ENCODE data around the gene NOD2. TPM values are rescaled to one million over a fixed set of nuclear protein-coding genes. Genes with fewer than 3 reads are reported as not detected.

NOD2 gene
- total and polyA plus RNA-seq, 2 experiments from 2014 or later, result 0.05 TPM; not detected in 1

DNA sequence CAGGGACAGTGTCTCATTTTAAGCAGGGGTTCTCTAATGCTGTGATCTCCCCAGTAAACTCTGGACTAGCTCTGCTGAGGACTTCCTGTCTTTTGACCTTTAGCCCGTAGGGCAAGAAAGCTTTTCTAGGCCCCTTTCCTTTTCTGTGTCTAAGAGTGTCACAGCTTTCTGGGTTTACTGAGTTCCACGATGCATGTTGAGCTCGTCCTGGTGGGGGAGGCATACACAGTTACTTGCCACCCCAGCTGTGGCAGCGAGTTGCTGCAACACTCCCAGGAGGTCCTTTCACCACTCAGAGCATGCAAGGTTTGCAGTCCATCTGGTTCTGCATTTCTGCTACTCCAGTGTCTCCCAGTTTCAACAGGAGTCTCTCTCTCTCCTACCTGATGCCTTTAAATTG is 23.7 kb downstream of the NOD2 start:
- H3K9me3 ChIP-seq (ENCODE audit: low read depth), result no peaks in the 10 kb centered on the region
- H3K4me1 ChIP-seq (ENCODE audit: low read depth), result peaks cover 4% of the 10 kb centered on the region
- H3K27me3 ChIP-seq, result no peaks in the 10 kb centered on the region
- no peak for DNase-seq (ENCODE audit: low read depth in 1 of 2, low spot score in 1 of 2)
- no peak overlapping the region for H3K27ac ChIP-seq
- H3K36me3 ChIP-seq, result no peaks in the 10 kb centered on the region
- TF ChIP-seq, protein P1, sequence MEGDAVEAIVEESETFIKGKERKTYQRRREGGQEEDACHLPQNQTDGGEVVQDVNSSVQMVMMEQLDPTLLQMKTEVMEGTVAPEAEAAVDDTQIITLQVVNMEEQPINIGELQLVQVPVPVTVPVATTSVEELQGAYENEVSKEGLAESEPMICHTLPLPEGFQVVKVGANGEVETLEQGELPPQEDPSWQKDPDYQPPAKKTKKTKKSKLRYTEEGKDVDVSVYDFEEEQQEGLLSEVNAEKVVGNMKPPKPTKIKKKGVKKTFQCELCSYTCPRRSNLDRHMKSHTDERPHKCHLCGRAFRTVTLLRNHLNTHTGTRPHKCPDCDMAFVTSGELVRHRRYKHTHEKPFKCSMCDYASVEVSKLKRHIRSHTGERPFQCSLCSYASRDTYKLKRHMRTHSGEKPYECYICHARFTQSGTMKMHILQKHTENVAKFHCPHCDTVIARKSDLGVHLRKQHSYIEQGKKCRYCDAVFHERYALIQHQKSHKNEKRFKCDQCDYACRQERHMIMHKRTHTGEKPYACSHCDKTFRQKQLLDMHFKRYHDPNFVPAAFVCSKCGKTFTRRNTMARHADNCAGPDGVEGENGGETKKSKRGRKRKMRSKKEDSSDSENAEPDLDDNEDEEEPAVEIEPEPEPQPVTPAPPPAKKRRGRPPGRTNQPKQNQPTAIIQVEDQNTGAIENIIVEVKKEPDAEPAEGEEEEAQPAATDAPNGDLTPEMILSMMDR (IDR thresholded peaks at IDR 0.05; ENCODE audit: low read depth, low read length), result no peak
- no peak overlapping the region for H3K4me3 ChIP-seq

DNA sequence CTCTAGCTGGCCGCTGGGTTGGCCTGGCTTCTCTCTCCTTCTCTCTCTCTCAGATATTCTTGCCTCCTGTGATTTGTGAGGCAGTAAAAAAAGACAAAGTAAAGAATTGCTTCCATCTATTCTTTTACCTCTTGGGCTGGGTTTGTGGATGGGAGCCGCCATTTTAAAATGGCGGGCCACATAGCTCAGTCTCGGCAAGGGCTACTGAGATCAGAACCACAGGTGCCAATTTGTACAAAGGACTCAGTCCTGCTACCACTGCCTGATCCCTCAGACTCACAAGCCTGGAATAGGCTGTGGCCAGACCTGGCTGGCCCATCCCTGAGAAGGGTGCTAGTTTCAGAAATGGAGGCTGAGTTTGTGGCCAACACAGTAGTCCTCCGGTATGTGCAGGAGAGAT is 24.1 kb downstream of the NOD2 start:
- H3K27ac ChIP-seq, result no peak overlapping the region
- no peaks in the 10 kb centered on the region for H3K9me3 ChIP-seq (ENCODE audit: low read depth)
- H3K4me1 ChIP-seq (ENCODE audit: low read depth), result peaks cover 4% of the 10 kb centered on the region
- TF ChIP-seq, protein P1 (IDR thresholded peaks at IDR 0.05; ENCODE audit: low read depth, low read length), result no peak
- H3K36me3 ChIP-seq, result no peaks in the 10 kb centered on the region
- H3K27me3 ChIP-seq, result no peaks in the 10 kb centered on the region
- no peak overlapping the region for H3K4me3 ChIP-seq
- DNase-seq (ENCODE audit: low read depth in 1 of 2, low spot score in 1 of 2), result no peak

DNA sequence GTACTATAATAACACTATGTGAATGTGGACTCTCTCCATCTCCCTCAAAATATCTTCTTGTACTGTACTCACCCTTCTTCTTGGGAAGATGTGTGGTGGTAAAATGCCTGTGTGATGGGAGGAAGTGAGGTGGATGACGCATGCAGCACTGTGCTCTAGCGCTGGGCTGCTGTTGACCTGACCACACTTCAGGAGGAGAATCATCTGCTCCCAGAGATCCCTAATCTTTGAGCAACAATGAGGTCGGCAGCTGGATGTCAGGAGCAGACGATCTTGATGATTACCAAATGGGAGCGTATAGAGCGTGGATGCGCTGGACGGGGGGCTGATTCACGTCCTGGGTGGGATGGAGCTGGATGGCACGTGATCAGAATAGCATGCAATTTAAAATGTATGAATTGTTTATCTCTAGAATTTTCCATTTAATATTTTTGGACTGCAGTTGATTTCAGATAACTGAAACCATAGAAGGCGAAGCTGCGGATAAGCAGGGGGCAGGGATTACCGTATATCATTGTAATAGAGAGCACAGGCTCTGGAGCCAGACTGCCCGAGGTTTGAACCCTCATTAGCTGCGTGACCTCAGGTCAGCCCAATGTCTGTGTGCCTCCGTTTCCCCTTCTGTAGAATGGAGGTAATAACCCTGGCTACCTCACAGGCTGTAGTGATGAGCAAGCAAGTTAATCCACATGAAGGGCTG is 24.8 kb downstream of the NOD2 start:
- peaks cover 4% of the 10 kb centered on the region for H3K4me1 ChIP-seq (ENCODE audit: low read depth)
- H3K27ac ChIP-seq, result no peak overlapping the region
- DNase-seq (ENCODE audit: low read depth in 1 of 2, low spot score in 1 of 2), result peak in 1 of 2 donors; percentile 85
- H3K27me3 ChIP-seq, result no peaks in the 10 kb centered on the region
- H3K4me3 ChIP-seq, result no peak overlapping the region
- TF ChIP-seq, protein P1 (IDR thresholded peaks at IDR 0.05; ENCODE audit: low read depth, low read length), result no peak
- no peaks in the 10 kb centered on the region for H3K9me3 ChIP-seq (ENCODE audit: low read depth)
- no peaks in the 10 kb centered on the region for H3K36me3 ChIP-seq

DNA sequence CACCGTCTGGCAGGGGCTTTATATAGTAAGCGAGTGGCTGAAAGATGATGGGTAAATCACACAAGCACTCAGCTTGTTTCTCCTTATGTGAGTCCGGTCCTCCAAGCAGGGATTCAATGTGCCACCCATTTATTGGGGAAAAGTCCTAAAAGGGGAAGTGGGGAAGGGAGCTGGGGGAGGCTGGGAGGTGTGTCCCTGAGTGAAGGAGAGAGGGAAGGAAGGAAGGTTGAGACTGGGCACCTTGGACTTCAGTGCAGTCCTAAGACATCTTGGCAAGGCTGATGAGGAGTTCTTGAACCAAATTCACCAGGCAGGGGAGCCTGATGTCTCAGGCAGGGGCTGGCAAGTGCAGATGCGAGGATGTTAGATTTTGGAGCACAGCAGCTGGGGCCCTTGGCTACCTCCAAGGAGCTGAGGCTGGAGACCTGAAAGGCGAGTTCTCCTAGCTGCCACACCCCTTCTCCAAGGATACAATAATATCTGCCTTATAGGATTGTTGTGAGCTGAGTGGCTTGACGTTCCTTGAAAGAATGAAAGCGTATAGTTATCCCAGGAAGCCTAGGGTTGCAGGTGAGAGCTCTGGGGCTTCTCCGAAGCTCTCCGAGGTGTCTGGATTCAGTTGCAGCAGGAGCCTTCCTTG is 25.5 kb downstream of the NOD2 start:
- Histone ChIP-seq H3K4me1 (ENCODE audit: low read depth) (peaks cover 4% of the 10 kb centered on the region), H3K27ac (no peak overlapping the region), H3K9me3 (ENCODE audit: low read depth) (no peaks in the 10 kb centered on the region), H3K27me3 (no peaks in the 10 kb centered on the region), H3K4me3 (no peak overlapping the region), H3K36me3 (no peaks in the 10 kb centered on the region)
- TF ChIP-seq, protein P1 (IDR thresholded peaks at IDR 0.05; ENCODE audit: low read depth, low read length), result no peak
- DNase-seq (ENCODE audit: low read depth in 1 of 2, low spot score in 1 of 2), result no peak

DNA sequence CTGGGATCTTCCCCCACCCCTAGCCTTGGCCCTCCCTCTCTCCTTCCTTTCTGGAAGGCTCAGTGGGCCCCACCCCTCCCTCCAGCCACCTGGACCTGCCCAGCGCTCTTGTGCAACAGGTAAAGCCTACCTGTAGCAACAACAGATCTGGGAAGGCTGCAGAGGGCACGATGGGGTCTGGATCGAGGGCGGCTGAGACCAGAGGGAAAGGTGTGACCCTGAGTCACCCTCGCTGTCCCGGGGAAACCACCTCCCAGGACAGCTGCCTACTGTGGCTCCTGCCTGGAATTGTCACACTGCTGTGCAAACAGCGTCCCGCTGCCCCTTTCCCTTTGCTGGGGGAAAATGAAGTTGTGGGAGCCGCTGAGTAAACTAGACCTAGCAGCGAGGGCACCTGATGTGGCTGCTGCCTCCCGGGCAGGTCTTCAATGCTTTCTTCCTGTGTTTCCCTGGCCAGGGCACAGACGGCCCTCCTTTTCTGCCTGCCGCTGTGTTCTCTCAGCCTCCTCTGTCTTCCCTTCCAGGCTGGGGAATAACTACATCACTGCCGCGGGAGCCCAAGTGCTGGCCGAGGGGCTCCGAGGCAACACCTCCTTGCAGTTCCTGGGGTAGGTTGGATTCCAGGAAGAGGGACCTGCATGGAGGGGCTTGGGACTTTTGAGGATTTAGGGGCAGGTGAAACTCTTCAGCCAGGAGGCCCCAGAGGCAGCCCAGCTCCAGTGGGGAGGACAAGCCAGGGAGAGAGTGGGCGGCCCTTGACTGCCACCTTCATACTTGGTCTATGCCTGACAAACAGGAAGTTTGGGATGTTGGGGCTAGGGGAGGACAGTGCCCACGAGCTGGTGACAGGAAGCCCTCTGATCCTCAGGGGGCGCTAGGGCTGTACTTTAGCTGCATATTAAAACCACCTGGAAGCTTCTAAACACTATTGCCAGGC is 26.3 kb downstream of the NOD2 start:
- DNase-seq (ENCODE audit: low read depth in 1 of 2, low spot score in 1 of 2), result no peak

More for the DNA sequence above, 26.3 kb downstream of the NOD2 start:
- TF ChIP-seq, protein P1 (IDR thresholded peaks at IDR 0.05; ENCODE audit: low read depth, low read length), result no peak
- no peak overlapping the region for H3K4me3 ChIP-seq
- no peaks in the 10 kb centered on the region for H3K27me3 ChIP-seq
- H3K4me1 ChIP-seq (ENCODE audit: low read depth), result peaks cover 4% of the 10 kb centered on the region
- H3K36me3 ChIP-seq, result no peaks in the 10 kb centered on the region
- H3K9me3 ChIP-seq (ENCODE audit: low read depth), result no peaks in the 10 kb centered on the region
- no peak overlapping the region for H3K27ac ChIP-seq
